Right renal pelvis (tissue), 4 donors: Measurements from ENCODE around the gene MAP2K7. TPM values are rescaled to one million over a fixed set of nuclear protein-coding genes. Genes with fewer than 3 reads are reported as not detected.
"Not testable (repeated sequence)": the region's sequence is repeated elsewhere in the genome, so short reads cannot be mapped to it uniquely, and the experiment has no call there.

ENCODE experiments used
- DNase-seq, 4 donors: peaks; one replicate each; pipeline ENCODE4 v3.0.0-alpha.2; 2013; ENCODE audit warnings: low read depth in 4 of 4, low spot score in 3 of 4, missing footprints in 1 of 4
- polyA plus RNA-seq, 4 donors: library from polyadenylated mRNA; unstranded; fragments of 120-200 nt; gene quantifications; one replicate each; pipeline ENCODE4 v1.2.1, GENCODE V29; 2013; ENCODE audit not compliant: insufficient read length in 4 of 4

The MAP2K7 gene
- polyA plus RNA-seq, 4 donors, result 25.9 to 35.8 (median 26.2) TPM

DNA sequence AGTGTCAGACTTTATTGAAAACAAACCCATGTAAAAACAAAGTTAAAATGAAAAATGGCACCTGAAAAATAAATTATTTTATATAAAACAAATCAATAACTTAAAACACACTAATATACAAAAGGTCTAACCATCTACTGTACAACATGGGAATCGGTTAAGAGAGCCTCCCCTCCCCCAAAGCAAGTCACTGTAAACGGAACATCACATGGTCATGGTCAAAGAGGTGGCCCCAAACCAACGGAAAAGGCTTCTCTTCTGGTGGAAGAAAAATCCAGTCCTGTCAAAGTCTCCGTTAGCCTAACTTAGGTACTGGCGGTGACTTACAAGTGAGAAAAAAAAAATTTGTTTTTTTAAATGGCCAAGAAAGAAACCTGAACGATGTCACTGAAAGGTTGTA is 55.5 kb downstream of the MAP2K7 start:
- DNase-seq, result no peak

DNA sequence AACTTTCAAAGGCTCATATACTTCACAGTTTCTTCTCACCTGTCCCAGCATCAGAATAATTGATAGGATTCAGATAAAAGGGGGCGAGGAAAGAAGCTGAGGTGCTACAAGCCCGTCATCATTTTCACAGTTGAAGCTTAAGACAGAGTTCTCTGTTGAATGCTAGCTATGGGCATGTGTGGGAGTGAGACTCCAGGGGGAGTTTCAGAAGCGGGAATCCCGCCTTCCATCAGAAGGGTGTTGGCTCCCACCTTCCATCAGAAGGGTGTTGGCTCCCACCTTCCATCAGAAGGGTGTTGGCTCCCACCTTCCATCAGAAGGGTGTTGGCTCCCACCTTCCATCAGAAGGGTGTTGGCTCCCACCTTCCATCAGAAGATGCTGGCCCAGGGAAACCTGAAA is 57.4 kb downstream of the MAP2K7 start:
- DNase-seq, result not testable (repeated sequence)

DNA sequence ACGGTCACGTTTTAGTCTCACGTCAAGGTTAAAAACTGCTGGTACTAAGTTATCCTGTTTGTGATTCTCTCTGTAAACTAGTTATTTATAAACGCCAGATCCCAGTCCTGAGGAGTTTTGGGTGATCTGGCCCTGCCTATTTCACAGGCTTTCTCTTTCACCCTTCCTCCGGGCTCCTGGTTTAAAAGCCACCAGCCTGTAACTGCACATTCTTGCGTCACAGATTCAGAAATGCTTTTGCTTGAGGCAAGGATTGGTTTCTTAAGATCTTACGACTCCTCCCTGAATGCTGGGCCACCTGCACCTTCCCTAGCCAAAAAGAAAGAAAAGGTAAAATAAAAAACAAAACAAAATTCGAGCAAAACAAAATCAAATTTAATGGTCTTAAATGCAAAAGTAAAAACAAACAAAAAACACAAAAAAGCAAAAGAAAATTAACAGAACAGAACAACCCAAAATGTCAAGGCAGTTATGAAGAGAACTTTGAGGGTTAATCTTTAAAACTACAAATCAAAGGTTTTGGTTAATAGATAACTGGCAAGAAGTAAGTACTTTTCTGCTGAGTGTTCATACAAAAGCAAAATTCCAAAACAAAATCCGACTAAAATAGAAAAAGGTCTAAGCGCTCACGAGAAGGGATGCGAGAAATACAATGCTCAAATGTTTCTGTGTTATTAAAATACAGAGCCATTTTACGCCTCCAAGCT is 58.4 kb downstream of the MAP2K7 start:
- no peak for DNase-seq

DNA sequence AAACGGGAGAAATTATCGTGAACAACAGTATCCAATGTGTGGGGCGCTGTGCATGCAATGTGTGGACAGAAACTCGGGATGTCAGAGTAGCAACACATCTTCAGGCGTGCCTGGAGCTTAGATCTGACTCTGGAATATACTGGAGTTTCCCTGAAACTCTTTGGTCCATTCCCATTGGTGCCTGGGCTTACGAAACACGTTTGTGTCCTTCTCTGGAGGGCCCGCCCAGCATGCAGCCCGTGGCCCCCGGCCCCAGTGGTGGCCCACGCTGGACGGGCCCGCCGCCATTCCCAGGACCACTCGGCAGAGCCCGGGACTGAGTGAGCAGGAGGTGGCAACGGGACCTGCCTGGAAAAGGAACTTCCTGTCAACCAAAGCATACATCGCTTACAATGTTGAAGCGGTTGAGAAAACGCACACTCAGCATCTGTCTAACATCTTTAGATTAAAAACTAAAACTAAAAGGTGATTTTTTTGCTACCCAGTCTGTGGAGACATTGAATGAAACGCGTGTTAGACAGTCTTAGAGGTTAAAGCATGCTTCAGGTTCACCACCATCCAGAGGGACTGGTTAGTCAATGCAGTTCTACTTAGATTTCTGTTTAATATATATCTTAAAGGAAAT is 59.1 kb downstream of the MAP2K7 start:
- no peak for DNase-seq

DNA sequence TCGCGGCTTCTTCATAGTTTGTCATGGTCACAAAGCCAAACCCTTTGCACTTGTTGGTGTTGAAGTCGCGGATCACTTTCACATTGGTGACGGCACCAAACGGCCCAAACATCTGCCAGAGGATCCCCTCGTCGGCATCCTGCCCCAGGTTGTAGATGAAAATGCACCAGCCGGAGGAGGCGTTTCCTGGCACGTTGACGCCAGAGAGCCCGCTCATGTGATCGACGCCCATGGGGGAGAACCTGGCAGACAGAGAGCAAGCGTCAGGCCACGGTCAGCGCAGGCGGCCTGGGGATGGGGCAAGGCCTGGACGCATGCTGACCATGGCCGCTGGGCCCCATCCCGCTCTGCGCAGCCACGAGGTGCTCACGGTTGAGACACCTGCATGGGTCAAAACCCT is 59.9 kb downstream of the MAP2K7 start:
- no peak for DNase-seq

Other genes starting within 250 kb of the MAP2K7 start
- gene RETN, start 234.8 kb upstream of the MAP2K7 start, polyA plus RNA-seq, result 1 to 10 TPM in 2 of 4 donors, under 1 TPM in 2; 0.34 to 1.5 (median 1.0) TPM
- under 1 TPM; 0.11 to 0.66 (median 0.17) TPM for gene MCEMP1, start 226.8 kb upstream of the MAP2K7 start, polyA plus RNA-seq
- gene TRAPPC5, start 223.0 kb upstream of the MAP2K7 start, polyA plus RNA-seq, result 10 to 100 TPM; 40.6 to 72.7 (median 48.4) TPM
- under 1 TPM in 3 of 4 donors, not detected in 1; 0.15 to 0.29 (median 0.17) TPM for gene FCER2, start 201.7 kb upstream of the MAP2K7 start, polyA plus RNA-seq
- gene CLEC4G, start 171.8 kb upstream of the MAP2K7 start, polyA plus RNA-seq, result under 1 TPM in 1 of 4 donors, not detected in 3; 0.13 TPM
- 1 to 10 TPM; 1.0 to 1.7 (median 1.3) TPM for gene CD209, start 156.3 kb upstream of the MAP2K7 start, polyA plus RNA-seq
- gene CLEC4M, start 140.6 kb upstream of the MAP2K7 start, polyA plus RNA-seq, result 1 to 10 TPM; 2.6 to 3.7 (median 3.3) TPM
- gene EVI5L, start 73.7 kb upstream of the MAP2K7 start, polyA plus RNA-seq, result 10 to 100 TPM; 15.4 to 19.0 (median 16.1) TPM
- gene PRR36, start 29.5 kb upstream of the MAP2K7 start, polyA plus RNA-seq, result 1 to 10 TPM; 5.6 to 9.4 (median 7.6) TPM
- gene LRRC8E, start 15.4 kb upstream of the MAP2K7 start, polyA plus RNA-seq, result 1 to 10 TPM; 2.3 to 2.9 (median 2.5) TPM
- gene TGFBR3L, start 11.0 kb downstream of the MAP2K7 start, polyA plus RNA-seq, result 1 to 10 TPM in 1 of 4 donors, under 1 TPM in 3; 0.28 to 1.1 (median 0.60) TPM
- 10 to 100 TPM; 14.5 to 24.6 (median 16.6) TPM for gene SNAPC2, start 16.5 kb downstream of the MAP2K7 start, polyA plus RNA-seq
- 10 to 100 TPM; 13.5 to 38.3 (median 19.1) TPM for gene CTXN1, start 22.3 kb downstream of the MAP2K7 start, polyA plus RNA-seq
- gene TIMM44, start 39.8 kb downstream of the MAP2K7 start, polyA plus RNA-seq, result 10 to 100 TPM; 36.2 to 50.2 (median 37.9) TPM
- gene ELAVL1, start 101.8 kb downstream of the MAP2K7 start, polyA plus RNA-seq, result 10 to 100 TPM; 87.8 to 91.8 (median 89.0) TPM
- gene CCL25, start 148.9 kb downstream of the MAP2K7 start, polyA plus RNA-seq, result under 1 TPM in 3 of 4 donors, not detected in 1; 0.39 to 0.73 (median 0.57) TPM
- gene FBN3, start 245.7 kb downstream of the MAP2K7 start, polyA plus RNA-seq, result 10 to 100 TPM; 27.4 to 35.1 (median 29.5) TPM